Gastroesophageal sphincter (tissue), 4 donors: ENCODE data around the gene KLHL40. TPM values are rescaled to one million over a fixed set of nuclear protein-coding genes. Genes with fewer than 3 reads are reported as not detected.

ENCODE experiments used
- ATAC-seq: fragments of 150-250 bp; one replicate; pipeline ENCODE4 v1.9.1; 2016; ENCODE audit warnings: mild to moderate bottlenecking, moderate library complexity
- H3K27ac ChIP-seq, 4 donors: fragments of 200-600 bp; sonication (generic) in 3 of 4; 1 replicate in 3 of 4; 2 replicates in 1 of 4; pipeline ENCODE4 v1.5.1; 2016 to 2019
- H3K27me3 ChIP-seq: fragments of 200-600 bp; sonication (generic); one replicate; pipeline ENCODE4 v1.5.1; 2019
- H3K36me3 ChIP-seq, 2 donors: fragments of 200-600 bp; sonication (generic); one replicate each; pipeline ENCODE4 v1.5.1; 2019; ENCODE audit warnings: control low read depth in 1 of 2
- H3K4me1 ChIP-seq, 3 donors: fragments of 200-600 bp; sonication (generic); 1 replicate in 2 of 3; 2 replicates in 1 of 3; pipeline ENCODE4 v1.5.1; 2016 to 2019; ENCODE audit warnings: control low read depth in 2 of 3
- H3K4me3 ChIP-seq, 2 donors: fragments of 200-600 bp; sonication (generic); one replicate each; pipeline ENCODE4 v1.5.1; 2019; ENCODE audit warnings: mild to moderate bottlenecking in 1 of 2, moderate library complexity in 1 of 2
- H3K9me3 ChIP-seq, 3 donors: fragments of 200-600 bp; sonication (generic); one replicate each; pipeline ENCODE4 v1.5.1; 2017 to 2019; ENCODE audit warnings: control low read depth in 2 of 3
- CTCF ChIP-seq, 4 experiments: fragments of 200-600 bp in 2 of 4; fragments of 450-650 bp in 2 of 4; sonication (generic) in 1 of 4; IDR thresholded peaks; one replicate each; pipeline ENCODE4 v1.5.1; 2017 to 2019; ENCODE audit warnings: antibody characterized with exemption in 4 of 4, mild to moderate bottlenecking in 2 of 4, moderate library complexity in 2 of 4
- EP300 ChIP-seq: sonication (generic); formaldehyde crosslinking; IDR thresholded peaks from one replicate; pipeline ENCODE4 v1.6.1; 2017; ENCODE audit warnings: antibody characterized with exemption, mild to moderate bottlenecking
- POLR2A ChIP-seq, 2 donors: fragments of 450-650 bp; IDR thresholded peaks; one replicate each; pipeline ENCODE4 v1.6.1; 2017; ENCODE audit warnings: antibody characterized with exemption in 2 of 2, mild to moderate bottlenecking in 2 of 2, moderate library complexity in 1 of 2
- POLR2AphosphoS5 ChIP-seq: sonication (generic); formaldehyde crosslinking; IDR thresholded peaks from one replicate; pipeline ENCODE4 v1.6.1; 2017; ENCODE audit warnings: antibody characterized with exemption
- WGBS, 2 donors: methylation state at CpG; one replicate each; pipeline ENCODE4 v1.1.5; 2018; ENCODE audit warnings: low coverage in 1 of 2; 5-methylcytosine and 5-hydroxymethylcytosine counted together
- total RNA-seq, 4 donors: library from RNA; depleted of rRNA; stranded (reverse); fragments of >200 nt; gene quantifications; one replicate each; pipeline ENCODE4 v1.1.0, GENCODE V29; 2016

Gene KLHL40
- total RNA-seq, 4 donors from 2014 or later, result not detected

- no peak for ATAC-seq
- no peaks in the 10 kb centered on the region for H3K4me1 ChIP-seq
- no peaks in the 10 kb centered on the region for H3K36me3 ChIP-seq
- WGBS, 2 donors, result 67% methylated on average over 3 of the region's 5 CpGs; no CpG with 5 or more reads in 1 of the 2 donors
- peaks cover 5% of the 10 kb centered on the region for H3K27me3 ChIP-seq
- TF ChIP-seq POLR2A (IDR thresholded peaks at IDR 0.05), result no peak
- no peak overlapping the region for H3K4me3 ChIP-seq
- H3K27ac ChIP-seq, result no peak overlapping the region
- no peaks in the 10 kb centered on the region for H3K9me3 ChIP-seq
These were observed 18.3 kb downstream of the KLHL40 start for GRCh38 chr3:42703695-42704025.

- no peak for ATAC-seq
- no peak overlapping the region for H3K27ac ChIP-seq
- H3K4me1 ChIP-seq, result no peaks in the 10 kb centered on the region
- H3K36me3 ChIP-seq, result no peaks in the 10 kb centered on the region
- WGBS, 2 donors, result 91 to 93% methylated on average over 3 to 4 of the region's 8 CpGs
- no peak overlapping the region for H3K4me3 ChIP-seq
- no peaks in the 10 kb centered on the region for H3K9me3 ChIP-seq
- peaks cover 5% of the 10 kb centered on the region for H3K27me3 ChIP-seq
- TF ChIP-seq CTCF (IDR thresholded peaks at IDR 0.05), result no peak
- no peak for TF ChIP-seq EP300
- TF ChIP-seq POLR2AphosphoS5, result no peak
- TF ChIP-seq POLR2A (IDR thresholded peaks at IDR 0.05), result no peak
These were observed 19.0 kb downstream of the KLHL40 start for GRCh38 chr3:42704136-42704841.

- peaks cover 5% of the 10 kb centered on the region for H3K27me3 ChIP-seq
- H3K36me3 ChIP-seq, result no peaks in the 10 kb centered on the region
- H3K4me3 ChIP-seq, result no peak overlapping the region
- no peaks in the 10 kb centered on the region for H3K9me3 ChIP-seq
- H3K4me1 ChIP-seq, result no peaks in the 10 kb centered on the region
- TF ChIP-seq CTCF (IDR thresholded peaks at IDR 0.05) (no peak), EP300 (no peak), POLR2A (IDR thresholded peaks at IDR 0.05) (no peak), POLR2AphosphoS5 (no peak)
- ATAC-seq, result no peak
- no peak overlapping the region for H3K27ac ChIP-seq
- 85% methylated on average over 2 of the region's 7 CpGs; no CpG with 5 or more reads in 1 of the 2 donors for WGBS, 2 donors
These were observed 19.9 kb downstream of the KLHL40 start for GRCh38 chr3:42705058-42705767.

GRCh38 chr3:42705962-42706585 lies 20.7 kb downstream of the KLHL40 start:
- H3K36me3 ChIP-seq, result no peaks in the 10 kb centered on the region

More at GRCh38 chr3:42705962-42706585, 20.7 kb downstream of the KLHL40 start:
- no peak for ATAC-seq
- no peak for TF ChIP-seq CTCF (IDR thresholded peaks at IDR 0.05)
- TF ChIP-seq EP300, result no peak
- no peak overlapping the region for H3K4me3 ChIP-seq
- no peaks in the 10 kb centered on the region for H3K9me3 ChIP-seq
- H3K27me3 ChIP-seq, result peaks cover 5% of the 10 kb centered on the region
- 83% methylated on average over 4 of the region's 10 CpGs; no CpG with 5 or more reads in 1 of the 2 donors for WGBS, 2 donors
- no peak overlapping the region for H3K27ac ChIP-seq
- H3K4me1 ChIP-seq, result no peaks in the 10 kb centered on the region
